GM19438 (cell line): Measurements from ENCODE around the gene HTD2.

ENCODE experiments used
- ATAC-seq: cut with Tn5 transposase; IDR thresholded peaks from one replicate; pipeline ENCODE4 v1.9.1; 2021; ENCODE audit warnings: low read depth; ENCODE audit not compliant: unreplicated experiment

Gene HTD2

GRCh38 chr3:58291671-58292338 lies 14.5 kb upstream of the HTD2 start:
- ATAC-seq = no peak

- no peak for ATAC-seq
These were observed 13.5 kb upstream of the HTD2 start for GRCh38 chr3:58292866-58293265.

- ATAC-seq = no peak
These were observed 12.8 kb upstream of the HTD2 start for GRCh38 chr3:58293516-58293915.

DNA sequence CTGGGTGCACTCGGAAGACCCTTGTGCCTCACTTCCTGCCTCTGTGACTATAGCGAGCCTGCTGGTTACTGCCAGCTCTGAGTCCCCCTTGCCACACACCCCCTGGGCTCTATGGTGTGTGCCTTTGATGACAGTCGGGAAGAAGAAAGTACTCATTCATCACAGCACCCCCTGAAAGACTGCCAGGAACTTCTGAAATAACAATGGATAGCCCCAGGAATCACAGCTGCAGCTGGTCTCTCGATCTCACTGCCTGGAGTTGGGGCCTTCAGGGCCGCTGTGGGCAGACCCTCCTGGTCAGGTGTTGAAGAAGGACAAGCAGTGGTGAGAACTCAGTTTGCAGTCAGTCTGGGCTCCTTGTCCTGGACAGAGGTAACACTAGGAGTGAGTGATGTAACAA lies 10.1 kb upstream of the HTD2 start:
- no peak for ATAC-seq

GRCh38 chr3:58296843-58297242 lies 9.5 kb upstream of the HTD2 start:
- ATAC-seq = no peak

- ATAC-seq = no peak
These were observed 8.1 kb upstream of the HTD2 start for GRCh38 chr3:58298190-58298589.

DNA sequence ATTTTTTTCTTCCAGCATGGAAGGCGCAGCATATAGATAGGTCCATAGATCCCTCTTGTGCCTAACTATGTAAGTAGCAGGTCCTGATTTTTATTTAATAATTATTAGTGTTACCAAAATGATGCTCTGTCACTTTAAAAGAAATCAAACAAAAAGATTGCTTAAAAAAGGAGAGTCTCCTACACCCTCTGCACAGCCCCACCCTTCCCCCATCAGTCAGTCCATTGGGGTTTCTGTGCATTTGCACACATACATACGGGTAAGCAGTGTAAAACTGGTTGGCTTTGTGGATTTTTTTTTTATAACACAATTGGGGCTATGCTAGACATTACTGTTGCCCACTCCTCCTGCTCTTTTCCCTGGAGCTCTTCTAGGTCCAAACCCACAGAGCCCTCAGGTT lies 7.2 kb upstream of the HTD2 start:
- no peak for ATAC-seq

DNA sequence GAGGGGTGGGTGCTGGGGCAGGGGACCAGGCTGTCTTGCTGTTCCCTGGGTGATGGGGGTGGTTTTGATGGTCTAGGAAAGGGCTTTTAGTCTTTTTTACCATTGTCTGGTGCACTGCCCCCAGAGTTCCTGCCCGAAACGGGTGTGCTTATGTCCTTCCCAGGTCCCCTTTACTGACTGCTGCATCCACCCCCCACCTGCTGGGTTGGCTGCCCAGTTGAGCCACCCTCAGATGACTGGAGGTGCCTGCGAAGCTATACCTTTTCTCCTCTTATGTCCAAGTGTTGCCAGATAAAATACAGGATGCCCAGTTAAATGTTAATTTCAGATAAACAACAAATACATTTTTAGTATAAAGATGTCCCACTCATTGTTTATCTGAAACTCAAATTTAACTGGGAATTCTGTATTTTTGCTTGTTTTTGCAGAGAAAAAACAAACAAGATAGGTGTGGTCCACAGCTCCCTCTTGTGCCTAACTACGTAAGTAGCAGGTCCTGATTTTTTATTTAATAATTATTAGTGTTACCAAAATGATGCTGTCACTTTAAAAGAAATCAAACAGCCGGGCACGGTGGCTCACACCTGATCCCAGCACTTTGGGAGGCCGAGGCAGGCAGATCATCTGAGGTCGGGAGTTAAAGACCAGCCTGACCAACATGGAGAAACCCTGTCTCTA lies 6.3 kb upstream of the HTD2 start:
- ATAC-seq = no peak

GRCh38 chr3:58307639-58308215 lies 1.4 kb downstream of the HTD2 start:
- no peak for ATAC-seq

GRCh38 chr3:58308728-58309127 lies 2.4 kb downstream of the HTD2 start:
- no peak for ATAC-seq

- ATAC-seq = no peak
These were observed 11.5 kb downstream of the HTD2 start for GRCh38 chr3:58317811-58318210.

DNA sequence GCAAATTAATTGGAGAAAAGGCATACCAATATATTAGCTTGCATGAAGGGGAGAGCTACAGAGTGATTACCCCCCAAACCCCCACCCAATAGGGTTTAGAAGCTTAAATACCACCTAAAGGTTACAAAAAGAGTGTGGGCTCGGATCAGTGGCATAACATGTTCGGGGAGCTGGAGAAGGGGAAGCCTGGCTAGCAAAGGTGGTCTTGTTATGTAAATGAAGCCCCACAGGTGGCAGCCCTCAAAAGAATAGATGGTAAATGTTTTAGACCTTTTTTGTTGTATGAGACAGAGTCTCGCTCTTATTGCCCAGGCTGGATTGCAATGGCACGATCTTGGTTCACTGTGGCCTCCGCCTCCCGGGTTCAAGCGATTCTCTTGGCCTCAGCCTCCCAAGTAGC lies 15.5 kb downstream of the HTD2 start:
- no peak for ATAC-seq

DNA sequence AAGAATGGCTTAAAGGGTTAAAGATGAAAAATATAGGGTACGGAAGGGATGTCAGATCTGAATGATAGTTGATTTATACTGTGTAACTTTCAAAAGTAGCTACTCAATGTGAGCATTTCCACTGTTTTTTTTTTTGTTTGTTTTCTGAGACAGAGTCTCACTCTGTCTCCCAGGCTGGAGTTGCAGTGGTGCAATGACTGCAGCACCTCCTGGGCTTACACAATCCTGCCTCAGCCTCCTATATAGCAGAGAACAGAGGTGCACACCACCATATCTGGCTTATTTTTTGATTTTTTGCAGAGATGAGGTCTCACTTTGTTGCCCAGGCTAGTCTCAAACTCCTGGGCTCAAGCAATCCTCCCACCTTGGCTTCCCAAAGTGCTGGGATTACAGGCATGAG lies 16.5 kb downstream of the HTD2 start:
- ATAC-seq = no peak

DNA sequence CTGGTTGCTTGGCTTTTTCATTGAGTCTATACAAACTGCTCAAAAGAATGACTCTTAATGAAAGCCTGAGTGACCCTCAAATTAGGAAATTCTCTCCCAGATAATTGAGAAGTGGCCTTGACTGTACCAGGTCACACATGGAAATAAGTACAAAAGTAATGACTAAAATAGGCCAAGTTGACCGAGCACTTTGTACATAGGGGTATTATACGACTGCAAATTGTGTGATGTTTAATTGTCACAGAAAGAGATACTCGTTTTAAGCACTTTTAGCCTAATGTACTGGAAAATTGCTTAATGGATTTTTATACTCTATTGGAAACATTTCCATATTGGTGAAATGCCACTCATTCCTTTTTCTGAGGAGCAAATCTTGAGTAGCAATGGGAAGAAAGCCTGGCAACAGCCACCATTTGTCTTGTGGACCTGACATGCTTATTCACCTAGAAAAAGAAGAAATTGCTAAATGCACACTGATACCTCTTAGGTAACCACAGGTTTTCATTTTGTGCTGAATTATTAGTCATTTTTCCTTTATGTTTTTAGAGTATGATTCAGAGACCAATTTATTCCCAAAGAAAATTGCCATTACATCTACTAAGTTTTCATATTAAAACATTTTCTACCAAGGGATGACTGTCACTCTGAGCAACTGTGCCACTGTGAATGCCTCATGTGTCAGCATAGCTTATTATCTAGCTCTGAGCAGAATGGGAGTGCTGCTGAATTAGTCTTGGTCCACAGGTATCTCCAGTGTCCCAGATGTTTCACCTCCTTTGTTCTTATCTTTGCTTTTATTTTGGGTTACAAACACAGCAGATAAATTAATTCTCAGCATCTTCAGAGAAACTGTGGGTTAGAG lies 17.4 kb downstream of the HTD2 start:
- no peak for ATAC-seq

- ATAC-seq = no peak
These were observed 18.4 kb downstream of the HTD2 start for GRCh38 chr3:58324391-58325390.

DNA sequence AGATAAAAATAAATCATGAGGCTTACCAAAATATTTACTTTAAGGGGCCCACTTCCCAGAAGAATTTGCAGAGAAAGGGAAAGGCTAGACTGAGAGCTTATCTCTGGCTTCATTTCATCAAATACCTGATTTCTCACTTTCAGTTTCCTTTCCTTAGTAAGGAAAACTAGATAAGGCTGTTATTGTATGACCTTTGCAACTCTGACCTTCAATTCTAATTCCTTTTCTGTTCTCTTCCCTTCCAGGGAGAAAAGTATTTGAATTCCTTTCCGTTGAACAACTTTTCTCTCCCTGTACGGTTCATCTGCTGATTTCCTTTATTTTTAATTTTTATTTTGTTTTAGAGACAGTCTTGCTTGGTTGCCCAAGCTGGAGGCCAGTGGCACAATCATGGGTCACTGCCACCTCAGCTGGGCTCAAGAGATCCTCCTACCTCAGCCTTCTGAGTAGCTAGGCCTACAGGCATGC lies 19.2 kb downstream of the HTD2 start:
- no peak for ATAC-seq

GRCh38 chr3:58326267-58326900 lies 20.1 kb downstream of the HTD2 start:
- ATAC-seq = no peak

GRCh38 chr3:58329150-58329921 lies 23.0 kb downstream of the HTD2 start:
- ATAC-seq = no peak
